Measurements from ENCODE around the gene NUMB.
A peak's percentile ranks its signal among the peaks of the same experiment; 100 is the strongest.

NUMB gene

DNA sequence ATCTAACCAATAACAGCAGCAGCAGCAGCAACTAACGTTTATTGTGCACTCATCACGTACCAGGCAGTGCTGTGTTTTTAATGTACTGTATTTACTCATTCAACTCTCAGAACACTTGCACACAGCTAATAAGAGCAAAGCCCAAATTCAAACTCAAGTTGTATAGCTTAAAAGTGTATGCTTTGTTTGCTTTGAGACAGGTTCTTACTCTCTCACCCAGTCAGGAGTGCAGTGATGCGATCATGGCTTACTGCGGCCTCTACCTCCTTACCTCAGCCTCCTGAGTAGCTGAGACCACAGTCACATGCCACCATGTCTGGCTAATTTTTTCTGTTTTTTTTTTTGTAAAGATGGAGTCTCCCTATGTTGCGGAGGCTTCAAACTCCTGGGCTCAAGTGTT lies 115.7 kb downstream of the NUMB start:
- peak overlapping the region; percentile 44 for H3K27ac ChIP-seq
- TF ChIP-seq, protein P1, sequence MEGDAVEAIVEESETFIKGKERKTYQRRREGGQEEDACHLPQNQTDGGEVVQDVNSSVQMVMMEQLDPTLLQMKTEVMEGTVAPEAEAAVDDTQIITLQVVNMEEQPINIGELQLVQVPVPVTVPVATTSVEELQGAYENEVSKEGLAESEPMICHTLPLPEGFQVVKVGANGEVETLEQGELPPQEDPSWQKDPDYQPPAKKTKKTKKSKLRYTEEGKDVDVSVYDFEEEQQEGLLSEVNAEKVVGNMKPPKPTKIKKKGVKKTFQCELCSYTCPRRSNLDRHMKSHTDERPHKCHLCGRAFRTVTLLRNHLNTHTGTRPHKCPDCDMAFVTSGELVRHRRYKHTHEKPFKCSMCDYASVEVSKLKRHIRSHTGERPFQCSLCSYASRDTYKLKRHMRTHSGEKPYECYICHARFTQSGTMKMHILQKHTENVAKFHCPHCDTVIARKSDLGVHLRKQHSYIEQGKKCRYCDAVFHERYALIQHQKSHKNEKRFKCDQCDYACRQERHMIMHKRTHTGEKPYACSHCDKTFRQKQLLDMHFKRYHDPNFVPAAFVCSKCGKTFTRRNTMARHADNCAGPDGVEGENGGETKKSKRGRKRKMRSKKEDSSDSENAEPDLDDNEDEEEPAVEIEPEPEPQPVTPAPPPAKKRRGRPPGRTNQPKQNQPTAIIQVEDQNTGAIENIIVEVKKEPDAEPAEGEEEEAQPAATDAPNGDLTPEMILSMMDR (conservative IDR thresholded peaks at IDR 0.05) = no peak

DNA sequence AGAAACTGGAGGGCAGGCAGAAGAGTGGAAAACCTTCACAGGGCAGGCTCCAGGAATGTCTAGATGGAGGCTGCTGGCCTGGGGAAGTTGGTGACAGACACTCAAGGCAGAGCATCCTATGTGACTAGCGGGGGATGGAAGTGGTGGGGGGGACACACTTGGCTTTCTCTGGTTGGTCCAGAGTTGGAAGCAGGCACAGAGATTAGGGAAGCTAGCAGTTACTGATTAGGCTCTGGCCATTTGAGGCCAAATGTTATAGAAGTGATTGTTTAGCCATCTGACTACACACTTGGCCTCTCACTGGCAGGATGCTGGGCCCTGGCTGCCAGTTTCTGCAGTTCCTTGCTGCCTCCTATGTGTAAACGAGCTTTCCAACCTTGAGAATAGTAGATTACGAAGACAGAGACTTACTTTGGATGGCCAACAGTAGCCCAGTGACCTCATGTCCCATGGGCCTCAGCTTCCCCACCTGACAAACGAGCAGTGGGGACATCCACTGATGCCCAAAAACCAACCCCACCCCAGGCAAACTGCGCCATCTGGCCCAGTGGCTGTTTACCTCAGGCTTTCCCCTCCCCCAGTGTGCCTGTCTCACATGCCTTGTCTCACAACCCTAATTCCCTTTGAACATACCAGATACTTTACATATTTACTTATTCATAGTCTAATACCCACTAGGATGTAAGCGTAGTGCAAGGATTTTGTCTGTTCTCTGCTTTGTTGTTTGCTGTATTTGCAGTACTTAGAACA lies 118.3 kb downstream of the NUMB start:
- no peak overlapping the region for H3K27ac ChIP-seq
- TF ChIP-seq, protein P1 (conservative IDR thresholded peaks at IDR 0.05) = no peak

GRCh38 chr14:73339206-73339605 lies 119.1 kb downstream of the NUMB start:
- no peak overlapping the region for H3K27ac ChIP-seq
- TF ChIP-seq, protein P1 (conservative IDR thresholded peaks at IDR 0.05) = no peak

- no peak overlapping the region for H3K27ac ChIP-seq
- TF ChIP-seq, protein P1 (conservative IDR thresholded peaks at IDR 0.05) = no peak
These were observed 119.8 kb downstream of the NUMB start for GRCh38 chr14:73338551-73338950.

GRCh38 chr14:73333031-73333430 lies 125.3 kb downstream of the NUMB start:
- TF ChIP-seq, protein P1 (conservative IDR thresholded peaks at IDR 0.05) = no peak
- no peak overlapping the region for H3K27ac ChIP-seq

DNA sequence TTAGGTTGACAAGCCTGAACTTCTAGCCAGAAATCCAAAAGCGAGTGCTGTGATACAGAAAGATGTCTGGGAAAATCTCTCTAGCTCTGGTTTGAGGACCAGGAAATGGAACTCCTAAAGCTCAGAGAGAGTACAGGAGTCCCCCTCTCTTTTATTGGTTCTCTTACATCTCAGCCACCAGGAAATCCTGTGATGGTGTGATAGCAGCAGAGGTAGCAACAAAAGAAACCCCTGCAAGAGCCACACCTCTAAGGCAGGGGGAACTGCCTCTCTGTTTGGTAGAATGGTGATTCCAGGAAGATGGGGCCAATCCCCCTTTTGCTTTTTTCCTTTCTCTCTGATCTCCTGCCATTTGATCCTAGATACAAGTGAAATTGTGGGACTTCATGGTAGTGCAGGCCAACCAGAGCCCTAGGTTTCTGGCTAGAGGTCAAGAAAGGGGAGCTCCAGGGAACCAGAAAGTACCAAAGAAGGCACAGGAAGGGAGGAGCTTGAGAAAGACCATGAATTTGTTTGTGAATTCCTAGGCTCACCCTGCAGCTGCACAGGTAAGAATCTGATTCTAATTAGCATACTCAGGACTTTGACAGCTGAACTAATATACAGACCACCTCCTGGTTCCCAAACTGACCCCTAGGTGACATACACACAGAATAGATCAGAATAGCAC lies 132.6 kb downstream of the NUMB start:
- H3K27ac ChIP-seq = no peak overlapping the region
- TF ChIP-seq, protein P1 (conservative IDR thresholded peaks at IDR 0.05) = no peak

DNA sequence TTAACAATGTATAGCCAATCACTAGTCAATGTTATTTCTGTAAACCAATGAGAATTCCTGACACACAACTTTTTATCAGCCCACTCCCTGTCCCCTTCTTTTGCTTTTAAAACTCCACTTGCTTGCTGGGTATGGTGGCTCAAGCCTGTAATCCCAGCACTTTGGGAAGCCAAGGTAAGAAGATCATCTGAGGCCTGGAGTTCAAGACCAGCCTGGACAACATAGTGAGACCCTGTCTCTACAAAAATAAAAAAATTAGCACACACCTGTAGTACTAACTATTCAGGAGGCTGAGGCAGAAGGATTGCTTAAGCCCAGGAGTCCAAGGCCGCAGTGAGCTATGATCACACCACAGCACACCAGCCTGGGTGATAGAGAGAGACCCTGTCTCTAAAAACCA lies 133.3 kb downstream of the NUMB start:
- TF ChIP-seq, protein P1 (conservative IDR thresholded peaks at IDR 0.05) = no peak
- no peak overlapping the region for H3K27ac ChIP-seq
